ENCODE measurements around the gene CACNA1D.

GRCh38 chr3:53547327-53547726, 52.9 kb downstream of the CACNA1D start:
- TF ChIP-seq, protein P1, sequence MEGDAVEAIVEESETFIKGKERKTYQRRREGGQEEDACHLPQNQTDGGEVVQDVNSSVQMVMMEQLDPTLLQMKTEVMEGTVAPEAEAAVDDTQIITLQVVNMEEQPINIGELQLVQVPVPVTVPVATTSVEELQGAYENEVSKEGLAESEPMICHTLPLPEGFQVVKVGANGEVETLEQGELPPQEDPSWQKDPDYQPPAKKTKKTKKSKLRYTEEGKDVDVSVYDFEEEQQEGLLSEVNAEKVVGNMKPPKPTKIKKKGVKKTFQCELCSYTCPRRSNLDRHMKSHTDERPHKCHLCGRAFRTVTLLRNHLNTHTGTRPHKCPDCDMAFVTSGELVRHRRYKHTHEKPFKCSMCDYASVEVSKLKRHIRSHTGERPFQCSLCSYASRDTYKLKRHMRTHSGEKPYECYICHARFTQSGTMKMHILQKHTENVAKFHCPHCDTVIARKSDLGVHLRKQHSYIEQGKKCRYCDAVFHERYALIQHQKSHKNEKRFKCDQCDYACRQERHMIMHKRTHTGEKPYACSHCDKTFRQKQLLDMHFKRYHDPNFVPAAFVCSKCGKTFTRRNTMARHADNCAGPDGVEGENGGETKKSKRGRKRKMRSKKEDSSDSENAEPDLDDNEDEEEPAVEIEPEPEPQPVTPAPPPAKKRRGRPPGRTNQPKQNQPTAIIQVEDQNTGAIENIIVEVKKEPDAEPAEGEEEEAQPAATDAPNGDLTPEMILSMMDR (IDR thresholded peaks at IDR 0.05) = no peak
- no peak for TF ChIP-seq POLR2AphosphoS5 (IDR thresholded peaks at IDR 0.05)
